HepG2 (cell line): ENCODE results near the gene RANGRF. TPM values are rescaled to one million over a fixed set of nuclear protein-coding genes. Genes with fewer than 3 reads are reported as not detected.

Experiments used
- AFF4 ChIP-seq: sonication (generic); formaldehyde crosslinking; IDR thresholded peaks from 2 replicates; pipeline ENCODE4 v1.4.0; 2020; ENCODE audit warnings: missing genetic modification reagents
- GATAD2A ChIP-seq: IDR thresholded peaks from 2 replicates; pipeline ENCODE4 v1.6.1; 2016
- IRX3 ChIP-seq: sonication (generic); formaldehyde crosslinking; IDR thresholded peaks from 2 replicates; pipeline ENCODE4 v1.8.1; 2023; ENCODE audit warnings: mild to moderate bottlenecking, low read depth, missing genetic modification reagents, borderline replicate concordance
- KLF6 ChIP-seq: IDR thresholded peaks from 2 replicates; pipeline ENCODE4 v1.8.0; 2016; ENCODE audit warnings: missing biosample characterization, missing genetic modification reagents
- MTERF4 ChIP-seq: sonication (generic); formaldehyde crosslinking; IDR thresholded peaks from 2 replicates; pipeline ENCODE4 v1.8.0; 2023; ENCODE audit warnings: mild to moderate bottlenecking, missing genetic modification reagents
- MZF1 ChIP-seq: sonication (generic); formaldehyde crosslinking; IDR thresholded peaks from 2 replicates; pipeline ENCODE4 v1.8.1; 2023; ENCODE audit warnings: mild to moderate bottlenecking, missing genetic modification reagents, borderline replicate concordance
- SNAPC2 ChIP-seq: sonication (generic); formaldehyde crosslinking; IDR thresholded peaks from 2 replicates; pipeline ENCODE4 v1.8.1; 2022; ENCODE audit warnings: mild to moderate bottlenecking, missing genetic modification reagents
- TERF1 ChIP-seq: sonication (generic); formaldehyde crosslinking; IDR thresholded peaks from 2 replicates; pipeline ENCODE4 v1.8.0; 2022; ENCODE audit warnings: mild to moderate bottlenecking, missing genetic modification reagents, moderate library complexity
- ZKSCAN5 ChIP-seq: sonication (generic); formaldehyde crosslinking; IDR thresholded peaks from 2 replicates; pipeline ENCODE4 v1.5.1; 2020; ENCODE audit warnings: mild to moderate bottlenecking, missing genetic modification reagents
- ZNF224 ChIP-seq: sonication (generic); formaldehyde crosslinking; IDR thresholded peaks from 2 replicates; pipeline ENCODE4 v1.5.0; 2020; ENCODE audit warnings: mild to moderate bottlenecking, missing genetic modification reagents
- ZNF256 ChIP-seq: sonication (generic); formaldehyde crosslinking; conservative IDR thresholded peaks from 2 replicates; pipeline ENCODE4 v1.4.0; 2020; ENCODE audit warnings: missing genetic modification reagents
- ZNF296 ChIP-seq: sonication (generic); formaldehyde crosslinking; conservative IDR thresholded peaks from 2 replicates; pipeline ENCODE4 v1.5.0; 2020; ENCODE audit warnings: mild to moderate bottlenecking, missing genetic modification reagents
- ZNF441 ChIP-seq: sonication (generic); formaldehyde crosslinking; IDR thresholded peaks from 2 replicates; pipeline ENCODE4 v1.7.0; 2021; ENCODE audit warnings: missing genetic modification reagents, borderline replicate concordance
- ZNF589 ChIP-seq: sonication (generic); formaldehyde crosslinking; conservative IDR thresholded peaks from 2 replicates; pipeline ENCODE4 v1.8.0; 2022; ENCODE audit warnings: mild to moderate bottlenecking, moderate library complexity, missing genetic modification reagents
- ZNF607 ChIP-seq: sonication (generic); formaldehyde crosslinking; IDR thresholded peaks from 2 replicates; pipeline ENCODE4 v1.5.1; 2020; ENCODE audit warnings: missing genetic modification reagents, mild to moderate bottlenecking, borderline replicate concordance
- ZNF644 ChIP-seq: IDR thresholded peaks from 2 replicates; pipeline ENCODE4 v1.6.1; 2016; ENCODE audit warnings: low read depth
- ZNF652 ChIP-seq: IDR thresholded peaks from 2 replicates; pipeline ENCODE4 v1.6.1; 2016; ENCODE audit warnings: low read depth, borderline replicate concordance
- ZNF800 ChIP-seq: sonication (generic); formaldehyde crosslinking; IDR thresholded peaks from 2 replicates; pipeline ENCODE4 v1.4.0; 2020; ENCODE audit warnings: missing genetic modification reagents
- polyA plus RNA-seq, 8 experiments: library from polyadenylated mRNA; depleted of rRNA in 3 of 8; stranded (reverse) in 7 of 8; unstranded in 1 of 8; fragments of >200 nt; fragmentation: Illumina TruSeq in 4 of 8; extraction: Trizol in 4 of 8; gene quantifications; 2 replicates each; pipeline versions ENCODE4 v1.2.1 to v1.2.3, GENCODE V29; 2011 to 2016; ENCODE audit warnings: low read depth in 4 of 8, missing spikeins in 1 of 8, mixed read lengths in 1 of 8; ENCODE audit not compliant: insufficient read depth in 1 of 8
- total RNA-seq, 5 experiments: library from RNA; depleted of rRNA; stranded (reverse); fragments of >200 nt; fragmentation: Illumina TruSeq; extraction: Trizol; gene quantifications; 2 replicates each; pipeline ENCODE4 v1.2.3, GENCODE V29; 2016; ENCODE audit warnings: low read depth in 1 of 5

The RANGRF gene
- total and polyA plus RNA-seq, 2 of the 13 experiments (the other 11 are each of a cell fraction or from before 2014, with no cell fraction given): 18.6 to 40.7 TPM

- no peak for TF ChIP-seq MTERF4 (CRISPR knock-in tag)
- 0 out of 2 replicates have a peak, but pooled peaks have one; percentile 36 for TF ChIP-seq ZNF800 (CRISPR knock-in tag)
- no peak for TF ChIP-seq IRX3 (CRISPR knock-in tag)
- no peak for TF ChIP-seq SNAPC2 (CRISPR knock-in tag)
- TF ChIP-seq ZNF607 (CRISPR knock-in tag): no peak
- TF ChIP-seq TERF1 (CRISPR knock-in tag): no peak
- TF ChIP-seq ZNF441 (CRISPR knock-in tag): no peak; the same call in 1 of the 2 replicates
- TF ChIP-seq ZNF589 (CRISPR knock-in tag): no peak
- TF ChIP-seq ZNF256 (CRISPR knock-in tag): no peak
- no peak for TF ChIP-seq ZNF224 (CRISPR knock-in tag)
- TF ChIP-seq ZNF296 (CRISPR knock-in tag): no peak
- TF ChIP-seq KLF6 (CRISPR knock-in tag): no peak
- no peak for TF ChIP-seq AFF4 (CRISPR knock-in tag)
- TF ChIP-seq ZNF652 (CRISPR knock-in tag): peak; percentile 49; the same call in 1 of the 2 replicates
- TF ChIP-seq ZKSCAN5 (CRISPR knock-in tag): no peak
- TF ChIP-seq ZNF644 (CRISPR knock-in tag): no peak
- peak; percentile 97 for TF ChIP-seq GATAD2A
- no peak for TF ChIP-seq MZF1 (CRISPR knock-in tag)
These were observed 14.5 kb upstream of the RANGRF start (continued) for GRCh38 chr17:8273884-8274444.
